Fibroblast of lung (primary cell): ENCODE measurements around the gene IL16. TPM values are rescaled to one million over a fixed set of nuclear protein-coding genes. Genes with fewer than 3 reads are reported as not detected.

Source experiments
- DNase-seq, 2 donors: peaks; one replicate each; pipeline versions ENCODE4 v3.0.0 to v3.0.0-alpha.2; 2010; ENCODE audit warnings: low read depth in 2 of 2
- H2AFZ ChIP-seq: 2 replicates; pipeline ENCODE4 v1.5.1; 2012; ENCODE audit warnings: low read length, control low read depth, inconsistent platforms
- H3K27ac ChIP-seq: 2 replicates; pipeline ENCODE4 v1.5.1; 2011; ENCODE audit warnings: low read length, control low read depth; ENCODE audit not compliant: insufficient read depth
- H3K27me3 ChIP-seq: 2 replicates; pipeline ENCODE4 v1.5.1; 2011; ENCODE audit warnings: mild to moderate bottlenecking, low read length; ENCODE audit not compliant: control insufficient read depth, insufficient read depth
- H3K36me3 ChIP-seq: 2 replicates; pipeline ENCODE4 v1.5.1; 2011; ENCODE audit warnings: low read length; ENCODE audit not compliant: control insufficient read depth, insufficient read depth
- H3K4me1 ChIP-seq: 2 replicates; pipeline ENCODE4 v1.5.1; 2011; ENCODE audit warnings: low read length; ENCODE audit not compliant: control insufficient read depth, insufficient read depth; ENCODE audit errors: extremely low read depth
- H3K4me2 ChIP-seq: 2 replicates; pipeline ENCODE4 v1.5.1; 2011; ENCODE audit warnings: low read length, control low read depth; ENCODE audit not compliant: insufficient read depth; ENCODE audit errors: extremely low read depth
- H3K4me3 ChIP-seq, 4 experiments: fragments of 200-600 bp in 1 of 4; sonication (generic) in 1 of 4; replicated peaks in 1 of 4; 2 replicates each; pipeline ENCODE4 v1.5.1; 2011 to 2016; ENCODE audit warnings: low read length in 4 of 4, low read depth in 3 of 4, mild to moderate bottlenecking in 3 of 4, control low read depth in 2 of 4, inconsistent platforms in 1 of 4, mixed read lengths in 1 of 4; ENCODE audit not compliant: insufficient read depth in 1 of 4; ENCODE audit errors: control extremely low read depth in 1 of 4
- H3K79me2 ChIP-seq: 2 replicates; pipeline ENCODE4 v1.5.1; 2012; ENCODE audit warnings: mild to moderate bottlenecking, low read length, inconsistent platforms; ENCODE audit not compliant: control insufficient read depth, insufficient read depth
- H3K9ac ChIP-seq: 2 replicates; pipeline ENCODE4 v1.5.1; 2011; ENCODE audit warnings: mild to moderate bottlenecking, low read length, control low read depth; ENCODE audit not compliant: insufficient read depth
- H3K9me3 ChIP-seq: 2 replicates; pipeline ENCODE4 v1.5.1; 2012; ENCODE audit warnings: low read depth, low read length; ENCODE audit not compliant: control insufficient read depth, insufficient read depth
- H4K20me1 ChIP-seq: 2 replicates; pipeline ENCODE4 v1.5.1; 2011; ENCODE audit warnings: low read length; ENCODE audit not compliant: control insufficient read depth, insufficient read depth; ENCODE audit errors: extremely low read depth
- CTCF ChIP-seq, 2 donors: IDR thresholded peaks in 1 of 2; conservative IDR thresholded peaks in 1 of 2; 1 replicate in 1 of 2; 2 replicates in 1 of 2; pipeline ENCODE4 v1.5.1; 2011 to 2012; ENCODE audit warnings: low read length in 2 of 2, control low read depth in 1 of 2, inconsistent platforms in 1 of 2, low read depth in 1 of 2, mild to moderate bottlenecking in 1 of 2
- EZH2 ChIP-seq: IDR thresholded peaks from 2 replicates; pipeline ENCODE4 v1.5.1; 2012; ENCODE audit warnings: low read length, control low read depth, mild to moderate bottlenecking; ENCODE audit errors: missing control alignments
- polyA plus RNA-seq, 2 donors: library from polyadenylated mRNA; depleted of rRNA in 1 of 2; stranded (reverse) in 1 of 2; unstranded in 1 of 2; fragments of >200 nt; gene quantifications; 2 replicates each; pipeline ENCODE4 v1.2.1, GENCODE V29; 2011 to 2012; ENCODE audit warnings: missing spikeins in 1 of 2
- total RNA-seq: library from RNA; depleted of rRNA; stranded (reverse); fragments of >200 nt; gene quantifications from 2 replicates; pipeline ENCODE4 v1.2.1, GENCODE V29; 2014

Gene IL16
- total and polyA plus RNA-seq, 2 donors (not counting 1 experiment from before 2014, with no cell fraction given), result 0.96 to 5.0 TPM

DNA sequence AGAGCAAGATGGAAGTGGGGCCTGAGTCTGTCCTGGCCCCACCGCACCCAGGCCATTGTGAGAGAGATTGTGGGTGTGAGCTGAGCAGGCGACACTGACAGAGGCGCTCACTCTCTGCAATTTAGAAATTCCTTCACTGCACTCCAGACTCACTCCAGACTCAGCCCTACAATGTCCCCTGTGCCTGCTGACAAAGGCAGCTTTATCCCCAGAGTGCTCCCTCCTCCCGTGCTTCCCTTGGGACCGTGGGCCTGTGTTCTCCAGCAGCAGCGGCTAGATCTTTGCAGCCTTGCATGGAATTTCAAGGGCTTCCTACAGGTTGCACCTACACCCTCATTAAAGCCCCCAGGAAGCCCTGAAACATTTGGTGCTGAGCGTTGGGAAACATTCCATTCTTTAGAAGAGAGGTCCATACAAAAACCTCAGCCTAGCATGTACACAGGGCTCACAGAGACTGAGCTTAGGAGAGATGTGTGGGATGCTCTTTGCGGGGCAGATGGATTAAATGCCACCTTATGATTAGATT lies 1.3 kb upstream of the IL16 start:
- Histone ChIP-seq H4K20me1 (no peaks in the 10 kb centered on the region), H3K27ac (no peak overlapping the region), H2AFZ (no peak overlapping the region), H3K4me3 (no peak overlapping the region), H3K4me1 (peaks cover 5% of the 10 kb centered on the region), H3K4me2 (no peak overlapping the region), H3K9me3 (no peaks in the 10 kb centered on the region), H3K9ac (no peak overlapping the region), H3K79me2 (no peaks in the 10 kb centered on the region), H3K27me3 (no peaks in the 10 kb centered on the region), H3K36me3 (no peaks in the 10 kb centered on the region)
- DNase-seq, result no peak
- TF ChIP-seq CTCF (conservative IDR thresholded peaks at IDR 0.05 in 1 of 2, IDR thresholded peaks at IDR 0.05 in 1 of 2; ENCODE audit: low read depth in 1 of 2, low read length in 2 of 2), result no peak
- no peak for TF ChIP-seq EZH2

- TF ChIP-seq CTCF (conservative IDR thresholded peaks at IDR 0.05 in 1 of 2, IDR thresholded peaks at IDR 0.05 in 1 of 2; ENCODE audit: low read depth in 1 of 2, low read length in 2 of 2) (no peak), EZH2 (no peak)
- H3K9me3 ChIP-seq, result no peaks in the 10 kb centered on the region
- H3K79me2 ChIP-seq, result no peaks in the 10 kb centered on the region
- H3K27me3 ChIP-seq, result no peaks in the 10 kb centered on the region
- H3K4me3 ChIP-seq, result no peak overlapping the region
- no peaks in the 10 kb centered on the region for H3K36me3 ChIP-seq
- no peaks in the 10 kb centered on the region for H4K20me1 ChIP-seq
- no peak overlapping the region for H3K9ac ChIP-seq
- no peak overlapping the region for H3K27ac ChIP-seq
- no peak for DNase-seq
- H2AFZ ChIP-seq, result no peak overlapping the region
- no peaks in the 10 kb centered on the region for H3K4me1 ChIP-seq
- no peak overlapping the region for H3K4me2 ChIP-seq
Observed at GRCh38 chr15:81197255-81197630, 564 bp downstream of the IL16 start.

GRCh38 chr15:81197688-81198281 lies 1.1 kb downstream of the IL16 start:
- H2AFZ ChIP-seq, result no peak overlapping the region
- no peak overlapping the region for H3K4me3 ChIP-seq
- no peak for DNase-seq
- H3K36me3 ChIP-seq, result no peaks in the 10 kb centered on the region
- H4K20me1 ChIP-seq, result no peaks in the 10 kb centered on the region
- H3K79me2 ChIP-seq, result no peaks in the 10 kb centered on the region
- H3K27me3 ChIP-seq, result no peaks in the 10 kb centered on the region
- no peak overlapping the region for H3K27ac ChIP-seq
- H3K9ac ChIP-seq, result no peak overlapping the region
- no peak for TF ChIP-seq CTCF (conservative IDR thresholded peaks at IDR 0.05 in 1 of 2, IDR thresholded peaks at IDR 0.05 in 1 of 2; ENCODE audit: low read depth in 1 of 2, low read length in 2 of 2)
- no peak for TF ChIP-seq EZH2
- no peak overlapping the region for H3K4me2 ChIP-seq
- no peaks in the 10 kb centered on the region for H3K9me3 ChIP-seq
- H3K4me1 ChIP-seq, result no peaks in the 10 kb centered on the region
